ENCODE measurements around the gene SH3GL1.
A peak's percentile ranks its signal among the peaks of the same experiment; 100 is the strongest.
"Not testable (repeated sequence)": the region's sequence is repeated elsewhere in the genome, so short reads cannot be mapped to it uniquely, and the experiment has no call there.

Gene SH3GL1

GRCh38 chr19:4342615-4343369, 57.6 kb downstream of the SH3GL1 start:
- peak; percentile 100 for DNase-seq

GRCh38 chr19:4342314-4342614, 58.1 kb downstream of the SH3GL1 start:
- DNase-seq = no peak

GRCh38 chr19:4338441-4339355, 61.6 kb downstream of the SH3GL1 start, which contains the start of gene STAP2:
Gene STAP2 (minus strand): TSS chr19:4338827. CDS start chr19:4338753, 74 bp downstream.
- no peak for DNase-seq

- no peak for DNase-seq
These were observed 62.4 kb downstream of the SH3GL1 start for GRCh38 chr19:4337906-4338440.

- no peak for DNase-seq
These were observed 65.3 kb downstream of the SH3GL1 start for GRCh38 chr19:4334929-4335570.

GRCh38 chr19:4329858-4330257, 70.5 kb downstream of the SH3GL1 start:
- DNase-seq = no peak

- DNase-seq = not testable (repeated sequence)
These were observed 71.2 kb downstream of the SH3GL1 start for GRCh38 chr19:4328991-4329681.

GRCh38 chr19:4328243-4328990, 71.9 kb downstream of the SH3GL1 start:
- no peak for DNase-seq

GRCh38 chr19:4327877-4328242, 72.5 kb downstream of the SH3GL1 start:
- DNase-seq = no peak

- DNase-seq = peak; percentile 17
These were observed 73.0 kb downstream of the SH3GL1 start for GRCh38 chr19:4327252-4327876.

GRCh38 chr19:4326837-4327251, 73.5 kb downstream of the SH3GL1 start:
- DNase-seq = no peak

GRCh38 chr19:4326215-4326836, 74.0 kb downstream of the SH3GL1 start:
- no peak for DNase-seq

- no peak for DNase-seq
These were observed 76.1 kb downstream of the SH3GL1 start for GRCh38 chr19:4324228-4324627.

GRCh38 chr19:4323692-4324091, 76.7 kb downstream of the SH3GL1 start:
- no peak for DNase-seq

GRCh38 chr19:4322942-4323665, 77.2 kb downstream of the SH3GL1 start:
- no peak for DNase-seq

- no peak for DNase-seq
These were observed 79.9 kb downstream of the SH3GL1 start for GRCh38 chr19:4320419-4320818.

- DNase-seq = peak; percentile 78
These were observed 81.2 kb downstream of the SH3GL1 start for GRCh38 chr19:4319067-4319718.

- DNase-seq = no peak
These were observed 81.9 kb downstream of the SH3GL1 start for GRCh38 chr19:4318460-4318859.

- DNase-seq = no peak
These were observed 83.4 kb downstream of the SH3GL1 start for GRCh38 chr19:4316956-4317355.

Measured in MV-4-11 (cell line).